NOMO-1 treated with dmso at 0.1 percent for 144 hours (cell line): ENCODE measurements around the gene PEX26.

ENCODE experiments used
- DNase-seq: peaks from one replicate; lab custom pipeline; 2025; ENCODE audit not compliant: unreplicated experiment; lab: John Stamatoyannopoulos, UW

Gene PEX26

DNA sequence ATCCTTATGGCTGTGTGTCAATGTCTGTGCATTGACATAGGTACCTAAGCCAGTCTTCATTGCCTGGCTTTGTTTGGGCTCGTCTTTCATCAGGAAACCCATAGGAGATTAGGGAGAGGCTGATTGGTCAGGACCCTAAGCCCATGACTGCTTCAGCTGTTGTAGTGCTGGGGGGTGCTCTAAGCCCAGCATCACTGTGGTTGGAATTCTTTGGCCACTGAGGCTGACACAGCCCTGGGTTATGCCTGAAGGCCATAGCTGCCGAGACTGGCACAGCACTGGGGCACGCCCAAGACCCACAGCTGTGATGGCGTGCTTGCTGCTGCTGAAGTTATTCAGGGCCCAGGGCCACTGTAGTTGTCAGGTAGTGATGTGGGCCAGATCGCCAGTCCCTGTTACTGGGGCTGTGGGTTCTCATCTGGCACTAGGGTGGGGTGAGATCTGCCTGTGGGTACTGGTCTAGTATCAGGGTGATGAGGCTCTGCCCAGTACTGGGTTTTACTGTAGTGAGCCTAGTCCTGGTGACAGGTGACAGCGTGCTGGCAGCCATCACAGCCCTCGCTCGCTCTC, 77.1 kb downstream of the PEX26 start:
- no peak for DNase-seq
